SU-DHL-6 (cell line): ENCODE results near the gene EIF3I.

Source experiments
- H2AFZ ChIP-seq: fragments of 200-600 bp; sonication (generic); 2 replicates; pipeline ENCODE4 v1.6.1; 2014; ENCODE audit warnings: low read depth, mild to moderate bottlenecking, moderate library complexity, mixed read lengths, antibody characterized with exemption, low read length; ENCODE audit not compliant: severe bottlenecking
- H3F3A ChIP-seq: fragments of 200-600 bp; shearing (Covaris generic); 2 replicates; pipeline ENCODE4 v1.6.0; 2016; ENCODE audit warnings: antibody characterized with exemption, mild to moderate bottlenecking; ENCODE audit not compliant: insufficient read depth
- H3K27ac ChIP-seq: fragments of 200-600 bp; sonication (generic); 2 replicates; pipeline ENCODE4 v1.5.1; 2016; ENCODE audit warnings: low read depth, mild to moderate bottlenecking, low read length, moderate library complexity, mixed read lengths
- H3K27me3 ChIP-seq: fragments of 200-600 bp; sonication (generic), shearing (Covaris generic); 2 replicates; pipeline ENCODE4 v1.6.0; 2014; ENCODE audit warnings: mild to moderate bottlenecking, low read length
- H3K36me3 ChIP-seq: fragments of 200-600 bp; sonication (generic); 2 replicates; pipeline ENCODE4 v1.6.1; 2014; ENCODE audit warnings: mild to moderate bottlenecking, low read length, mixed read lengths
- H3K4me2 ChIP-seq: fragments of 300-600, 200-600 bp; shearing (Covaris generic), sonication (generic); 2 replicates; pipeline ENCODE4 v1.6.0; 2014; ENCODE audit warnings: low read length, low read depth, mild to moderate bottlenecking; ENCODE audit not compliant: poor library complexity, severe bottlenecking
- H3K4me3 ChIP-seq: fragments of 200-600 bp; sonication (generic); 2 replicates; pipeline ENCODE4 v1.5.1; 2014; ENCODE audit warnings: antibody characterized with exemption, low read length, mild to moderate bottlenecking, mixed read lengths; ENCODE audit not compliant: insufficient read depth, poor library complexity, severe bottlenecking
- H3K79me2 ChIP-seq: fragments of 200-600 bp; sonication (generic); 2 replicates; pipeline ENCODE4 v1.6.1; 2014; ENCODE audit warnings: mild to moderate bottlenecking, low read length, moderate library complexity; ENCODE audit not compliant: insufficient read depth
- H3K9ac ChIP-seq: fragments of 200-600 bp; sonication (generic); 2 replicates; pipeline ENCODE4 v1.7.0; 2014; ENCODE audit warnings: mild to moderate bottlenecking, low read length
- H3K9me2 ChIP-seq: fragments of 200-600 bp; sonication (generic); replicated peaks from 2 replicates; pipeline ENCODE4 v1.6.1; 2014; ENCODE audit warnings: low read length; ENCODE audit not compliant: insufficient read depth
- H3K9me3 ChIP-seq: fragments of 200-600 bp; sonication (generic); 2 replicates; pipeline ENCODE4 v1.6.1; 2014; ENCODE audit warnings: low read length, mixed read lengths; ENCODE audit not compliant: insufficient read depth
- H4K20me1 ChIP-seq: fragments of 200-600 bp; sonication (generic); 2 replicates; pipeline ENCODE4 v1.6.1; 2014; ENCODE audit warnings: low read depth, mild to moderate bottlenecking, antibody characterized with exemption, low read length, moderate library complexity, mixed read lengths
- EZH2phosphoT487 ChIP-seq: fragments of 200-600 bp; sonication (generic), shearing (Covaris generic); conservative IDR thresholded peaks from 2 replicates; pipeline ENCODE4 v1.6.1; 2018; ENCODE audit warnings: mild to moderate bottlenecking, antibody characterized with exemption, low read length, moderate library complexity, mixed read lengths
- TF ChIP-seq, protein P1 (sequence below): fragments of 200-600 bp; sonication (generic); IDR thresholded peaks from one replicate; pipeline ENCODE4 v1.5.1; 2017; ENCODE audit warnings: antibody characterized with exemption, mild to moderate bottlenecking, low read length, moderate library complexity; ENCODE audit not compliant: insufficient read depth, poor library complexity, severe bottlenecking

Gene EIF3I

DNA sequence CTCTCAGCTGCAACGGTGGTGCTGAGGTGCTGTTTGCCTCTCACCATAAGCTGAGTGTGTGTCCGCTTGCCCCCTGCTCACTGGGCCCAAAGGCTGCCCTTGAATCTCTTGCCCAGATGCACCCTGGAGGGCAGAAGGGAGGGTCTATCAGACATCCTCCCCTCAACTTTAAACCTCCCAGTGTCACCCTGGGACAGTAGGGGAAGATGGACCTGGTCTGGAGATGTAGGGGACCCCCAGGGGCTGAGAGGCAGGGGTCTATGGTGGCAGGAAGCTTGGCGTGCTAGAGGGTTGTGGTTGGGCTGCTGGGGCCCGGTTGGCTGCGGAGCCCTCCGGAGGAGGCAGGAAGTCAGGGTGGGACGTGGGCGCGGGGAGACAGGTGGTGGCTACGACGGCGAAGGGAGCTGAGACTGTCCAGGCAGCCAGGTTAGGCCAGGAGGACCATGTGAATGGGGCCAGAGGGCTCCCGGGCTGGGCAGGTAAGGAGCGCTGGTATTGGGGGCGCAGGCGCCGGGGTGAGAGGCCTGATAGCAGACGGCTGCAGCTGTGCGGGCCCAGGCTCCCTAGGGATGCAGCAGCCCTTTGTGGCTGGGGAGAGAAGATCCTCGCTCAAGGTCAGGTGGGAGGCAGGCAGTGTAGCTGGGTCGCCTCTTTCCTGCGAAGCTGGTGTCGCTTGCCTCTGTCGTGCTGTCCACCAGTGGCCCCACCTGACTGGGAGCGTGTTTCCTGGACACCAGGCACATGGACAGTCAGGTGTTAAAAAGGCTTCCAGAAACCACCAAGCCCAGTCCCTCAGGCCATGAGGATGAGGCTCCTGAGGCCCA lies 28.9 kb downstream of the EIF3I start, which contains the start of gene LCK:
Gene LCK, plus strand, starts transcription at position 373 of the 824 bp plus-strand sequence. CDS start 23,065 bp downstream, outside the sequence.
- TF ChIP-seq, protein P1, sequence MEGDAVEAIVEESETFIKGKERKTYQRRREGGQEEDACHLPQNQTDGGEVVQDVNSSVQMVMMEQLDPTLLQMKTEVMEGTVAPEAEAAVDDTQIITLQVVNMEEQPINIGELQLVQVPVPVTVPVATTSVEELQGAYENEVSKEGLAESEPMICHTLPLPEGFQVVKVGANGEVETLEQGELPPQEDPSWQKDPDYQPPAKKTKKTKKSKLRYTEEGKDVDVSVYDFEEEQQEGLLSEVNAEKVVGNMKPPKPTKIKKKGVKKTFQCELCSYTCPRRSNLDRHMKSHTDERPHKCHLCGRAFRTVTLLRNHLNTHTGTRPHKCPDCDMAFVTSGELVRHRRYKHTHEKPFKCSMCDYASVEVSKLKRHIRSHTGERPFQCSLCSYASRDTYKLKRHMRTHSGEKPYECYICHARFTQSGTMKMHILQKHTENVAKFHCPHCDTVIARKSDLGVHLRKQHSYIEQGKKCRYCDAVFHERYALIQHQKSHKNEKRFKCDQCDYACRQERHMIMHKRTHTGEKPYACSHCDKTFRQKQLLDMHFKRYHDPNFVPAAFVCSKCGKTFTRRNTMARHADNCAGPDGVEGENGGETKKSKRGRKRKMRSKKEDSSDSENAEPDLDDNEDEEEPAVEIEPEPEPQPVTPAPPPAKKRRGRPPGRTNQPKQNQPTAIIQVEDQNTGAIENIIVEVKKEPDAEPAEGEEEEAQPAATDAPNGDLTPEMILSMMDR = no peak
- no peak for TF ChIP-seq EZH2phosphoT487
- Histone ChIP-seq H3K27me3 (no peaks in the 10 kb centered on the region), H3K4me3 (peak within 1 kb of the TSS; percentile 48), H3K9me3 (no peaks in the 10 kb centered on the region), H3K79me2 (peaks cover 20% of the 10 kb centered on the region), H3K4me2 (peak within 1 kb of the TSS; percentile 84), H3K27ac (peak within 1 kb of the TSS; percentile 99), H3K9ac (peak within 1 kb of the TSS; percentile 81), H3K36me3 (no peaks in the 10 kb centered on the region), H3F3A (peaks cover 77% of the 10 kb centered on the region), H4K20me1 (no peaks in the 10 kb centered on the region), H3K9me2 (no peaks in the 10 kb centered on the region), H2AFZ (no peak within 1 kb of the TSS)

DNA sequence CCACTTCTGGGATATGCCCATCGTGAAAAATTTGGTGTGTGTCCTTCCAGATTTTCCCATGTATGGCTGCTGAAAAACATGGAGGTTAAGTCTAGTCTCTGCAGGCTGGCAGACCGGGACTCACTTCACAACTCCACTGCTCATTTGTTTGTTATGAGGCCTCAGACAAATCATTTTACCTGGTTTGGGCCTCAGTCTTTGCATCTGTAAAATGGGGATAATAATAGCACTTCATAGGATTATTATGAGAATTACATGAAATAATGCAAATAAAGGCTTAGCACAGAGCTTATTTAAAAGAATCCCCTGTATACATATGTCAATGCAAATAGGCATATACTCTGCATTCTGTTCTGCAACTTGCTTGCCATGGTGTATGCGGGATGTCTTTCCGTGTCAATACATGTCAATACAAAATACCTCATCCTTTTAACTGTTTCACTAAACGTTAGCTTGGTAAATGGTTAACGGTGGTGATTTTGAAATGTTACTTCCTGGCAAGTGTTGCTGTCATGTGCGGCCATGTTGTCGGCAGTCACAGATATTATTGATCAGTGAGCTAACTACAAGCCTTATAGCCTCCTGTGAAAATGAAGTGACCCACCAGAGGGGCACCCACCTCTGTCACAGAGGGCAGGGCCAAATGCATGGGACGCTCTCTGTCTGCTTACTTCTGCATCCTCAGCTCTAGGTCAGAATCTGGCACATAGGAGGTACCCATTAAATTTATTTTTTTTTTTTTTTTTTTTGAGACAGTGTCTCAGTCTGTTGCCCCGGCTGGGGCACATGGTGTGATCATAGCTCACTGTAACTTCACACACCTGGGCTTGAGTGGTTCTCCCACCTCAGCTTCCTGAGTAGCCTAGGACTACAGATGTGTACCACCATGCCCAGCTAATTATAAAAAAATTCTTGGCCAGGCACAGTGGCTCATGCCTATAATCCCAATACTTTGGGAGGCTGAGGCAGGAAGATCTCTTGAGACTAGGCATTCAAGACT lies 33.2 kb downstream of the EIF3I start:
- Histone ChIP-seq H3K27ac (peak overlapping the region; percentile 99), H3K79me2 (peaks cover 50% of the 10 kb centered on the region), H2AFZ (no peak overlapping the region), H3K27me3 (no peaks in the 10 kb centered on the region), H4K20me1 (no peaks in the 10 kb centered on the region), H3K4me3 (peak overlapping the region; percentile 25), H3K9ac (peak overlapping the region; percentile 81), H3F3A (peaks cover 74% of the 10 kb centered on the region), H3K4me2 (peak overlapping the region; percentile 84), H3K36me3 (no peaks in the 10 kb centered on the region), H3K9me2 (no peaks in the 10 kb centered on the region), H3K9me3 (no peaks in the 10 kb centered on the region)
- no peak for TF ChIP-seq EZH2phosphoT487
- TF ChIP-seq, protein P1 = no peak

DNA sequence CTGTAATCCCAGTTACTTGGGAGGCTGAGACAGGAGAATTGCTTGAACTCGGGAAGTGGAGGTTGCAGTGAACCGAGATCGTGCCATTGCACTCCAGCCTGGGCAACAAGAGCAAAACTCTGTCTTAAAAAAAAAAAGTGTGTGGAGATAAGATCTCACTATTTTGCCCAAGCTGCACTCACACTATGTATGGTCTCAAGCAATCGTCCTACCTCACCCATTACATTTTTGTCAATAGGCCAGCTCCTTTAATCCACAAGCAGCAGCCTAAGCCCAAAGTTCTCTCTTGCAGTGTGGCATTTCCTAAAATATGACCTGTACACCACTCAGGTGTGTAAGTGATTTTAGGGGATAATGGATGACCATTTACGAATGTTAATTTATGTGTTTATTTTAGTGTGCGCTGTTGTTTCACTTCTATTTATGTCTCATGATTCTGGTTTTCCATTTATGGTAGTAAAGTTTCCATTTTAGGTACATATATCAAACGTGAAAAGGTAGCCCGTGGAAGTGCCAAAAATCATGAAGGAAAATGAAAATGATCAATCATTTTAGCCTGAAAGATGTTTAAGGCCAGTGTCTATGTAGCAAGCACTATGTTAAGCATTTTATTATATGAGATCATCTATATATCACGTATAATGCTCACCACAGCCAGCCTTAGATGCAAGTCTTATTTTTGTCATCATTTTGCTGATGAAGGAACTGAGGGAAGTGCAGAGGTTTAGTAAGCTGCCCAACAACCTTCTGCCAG lies 34.4 kb downstream of the EIF3I start:
- Histone ChIP-seq H3K4me2 (peak overlapping the region; percentile 84), H3K9me2 (no peaks in the 10 kb centered on the region), H4K20me1 (no peaks in the 10 kb centered on the region), H3K9ac (peak overlapping the region; percentile 81), H3F3A (peaks cover 69% of the 10 kb centered on the region), H3K36me3 (no peaks in the 10 kb centered on the region), H3K27ac (peak overlapping the region; percentile 99), H3K79me2 (peaks cover 50% of the 10 kb centered on the region), H3K4me3 (peak overlapping the region; percentile 5), H2AFZ (no peak overlapping the region), H3K27me3 (no peaks in the 10 kb centered on the region), H3K9me3 (no peaks in the 10 kb centered on the region)
- TF ChIP-seq, protein P1 = no peak
- no peak for TF ChIP-seq EZH2phosphoT487
